WTC11 (cell line): ENCODE measurements around the gene MAP3K21. TPM values are rescaled to one million over a fixed set of nuclear protein-coding genes. Genes with fewer than 3 reads are reported as not detected.

Experiments used
- ATAC-seq: fragments of 200-7000 bp; cut with Tn5 transposase; 2 replicates; pipeline ENCODE4 v1.10.0; 2021; ENCODE audit warnings: mild to moderate bottlenecking, moderate library complexity
- CTCF ChIA-PET: fragments of 300-600 bp; sonication (Branson Sonifier 250); formaldehyde crosslinking; loops from one replicate; lab custom pipeline; 2021; ENCODE audit warnings: antibody characterized with exemption; lab: Charles Lee
- POLR2A ChIA-PET: fragments of 350-600 bp; sonication (Branson Sonifier 250); formaldehyde crosslinking; loops from one replicate; lab custom pipeline; 2021; ENCODE audit warnings: antibody characterized with exemption; lab: Charles Lee
- DNase-seq: peaks from one replicate; pipeline ENCODE4 v3.0.0; 2021; ENCODE audit warnings: low spot score
- H3K27ac Mint-ChIP-seq: 2 replicates; pipeline ENCODE4 v1.8.0; 2021; ENCODE audit warnings: mixed read lengths
- H3K27me3 Mint-ChIP-seq: 2 replicates; pipeline ENCODE4 v1.8.0; 2021; ENCODE audit warnings: low read depth, mild to moderate bottlenecking, moderate library complexity, mixed read lengths
- H3K36me3 Mint-ChIP-seq: 2 replicates; pipeline ENCODE4 v1.8.0; 2021; ENCODE audit warnings: mixed read lengths
- H3K4me1 Mint-ChIP-seq: 2 replicates; pipeline ENCODE4 v1.8.0; 2022; ENCODE audit warnings: mixed read lengths
- H3K4me3 Mint-ChIP-seq: 2 replicates; pipeline ENCODE4 v1.8.0; 2021; ENCODE audit warnings: mild to moderate bottlenecking, moderate library complexity, mixed read lengths
- H3K9me3 Mint-ChIP-seq: 2 replicates; pipeline ENCODE4 v1.8.0; 2021; ENCODE audit warnings: mixed read lengths
- CREB1 ChIP-seq: sonication (generic); formaldehyde crosslinking; IDR thresholded peaks from 2 replicates; pipeline ENCODE4 v1.8.0; 2023; ENCODE audit warnings: mild to moderate bottlenecking, missing genetic modification reagents
- FOXP1 ChIP-seq: sonication (generic); formaldehyde crosslinking; IDR thresholded peaks from 2 replicates; pipeline ENCODE4 v1.8.0; 2022; ENCODE audit warnings: missing genetic modification reagents, mild to moderate bottlenecking, moderate library complexity, borderline replicate concordance
- GABPB1 ChIP-seq: sonication (generic); formaldehyde crosslinking; IDR thresholded peaks from 2 replicates; pipeline ENCODE4 v1.8.1; 2023; ENCODE audit warnings: mild to moderate bottlenecking, missing genetic modification reagents
- JUN ChIP-seq: sonication (generic); formaldehyde crosslinking; IDR thresholded peaks from 2 replicates; pipeline ENCODE4 v1.8.0; 2023; ENCODE audit warnings: mild to moderate bottlenecking, missing genetic modification reagents
- NFATC4 ChIP-seq: fragments of 250-450 bp; sonication (Bioruptor Pico); IDR thresholded peaks from 2 replicates; pipeline ENCODE4 v1.9.0; 2021; ENCODE audit warnings: mild to moderate bottlenecking
- NFE2L1 ChIP-seq: sonication (generic); formaldehyde crosslinking; IDR thresholded peaks from 2 replicates; pipeline ENCODE4 v1.8.1; 2023; ENCODE audit warnings: missing genetic modification reagents
- NFYB ChIP-seq: sonication (generic); formaldehyde crosslinking; conservative IDR thresholded peaks from 2 replicates; pipeline ENCODE4 v1.8.0; 2022; ENCODE audit warnings: low read depth, missing genetic modification reagents
- NR2C2 ChIP-seq: sonication (generic); formaldehyde crosslinking; IDR thresholded peaks from 2 replicates; pipeline ENCODE4 v1.8.0; 2022; ENCODE audit warnings: mild to moderate bottlenecking, missing genetic modification reagents
- PRRX2 ChIP-seq: fragments of 250-450 bp; sonication (Bioruptor Pico); IDR thresholded peaks from 2 replicates; pipeline ENCODE4 v1.8.0; 2021; ENCODE audit warnings: mild to moderate bottlenecking
- SMAD4 ChIP-seq: sonication (generic); formaldehyde crosslinking; IDR thresholded peaks from 2 replicates; pipeline ENCODE4 v1.8.0; 2022; ENCODE audit warnings: mild to moderate bottlenecking, missing genetic modification reagents
- TEAD4 ChIP-seq: sonication (generic); formaldehyde crosslinking; IDR thresholded peaks from 2 replicates; pipeline ENCODE4 v1.8.0; 2022; ENCODE audit warnings: mild to moderate bottlenecking, missing genetic modification reagents
- ZNF232 ChIP-seq: sonication (generic); formaldehyde crosslinking; IDR thresholded peaks from 2 replicates; pipeline ENCODE4 v1.8.0; 2022; ENCODE audit warnings: mild to moderate bottlenecking, missing genetic modification reagents
- ZNF416 ChIP-seq: fragments of 250-450 bp; sonication (Bioruptor Pico); IDR thresholded peaks from 2 replicates; pipeline ENCODE4 v1.9.0; 2021; ENCODE audit warnings: mild to moderate bottlenecking, inconsistent platforms
- ZNF423 ChIP-seq: fragments of 250-450 bp; sonication (Bioruptor Pico); IDR thresholded peaks from 2 replicates; pipeline ENCODE4 v2.1.2; 2022; ENCODE audit warnings: mild to moderate bottlenecking, moderate library complexity
- total RNA-seq: library from RNA; stranded (reverse); gene quantifications from 3 replicates; pipeline ENCODE4 v1.2.3, GENCODE V29; 2021
- TF ChIP-seq, protein P1 (sequence below): sonication (generic); formaldehyde crosslinking; IDR thresholded peaks from 2 replicates; pipeline ENCODE4 v1.8.1; 2022; ENCODE audit warnings: mild to moderate bottlenecking, missing genetic modification reagents, moderate library complexity, borderline replicate concordance
- TF ChIP-seq, protein P2 (sequence below): sonication (generic); formaldehyde crosslinking; IDR thresholded peaks from 2 replicates; pipeline ENCODE4 v1.8.0; 2022; ENCODE audit warnings: mild to moderate bottlenecking, missing genetic modification reagents
- TF ChIP-seq, protein P3 (sequence below): fragments of 250-450 bp; sonication (Bioruptor Pico); conservative IDR thresholded peaks from 2 replicates; pipeline ENCODE4 v1.9.0; 2021; ENCODE audit warnings: mild to moderate bottlenecking
- TF ChIP-seq, protein P4 (sequence below): fragments of 250-450 bp; sonication (Bioruptor Pico); IDR thresholded peaks from 2 replicates; pipeline ENCODE4 v1.9.0; 2021; ENCODE audit warnings: mild to moderate bottlenecking, borderline replicate concordance
- TF ChIP-seq, protein P5 (sequence below): fragments of 250-450 bp; sonication (Bioruptor Pico); IDR thresholded peaks from 2 replicates; pipeline ENCODE4 v1.9.0; 2021; ENCODE audit warnings: moderate library complexity, mild to moderate bottlenecking, inconsistent platforms, borderline replicate concordance
- TF ChIP-seq, protein P6 (sequence below): sonication (generic); formaldehyde crosslinking; IDR thresholded peaks from 2 replicates; pipeline ENCODE4 v1.8.0; 2023; ENCODE audit warnings: mild to moderate bottlenecking, missing genetic modification reagents
- TF ChIP-seq, protein P7 (sequence below): fragments of 200-600 bp; IDR thresholded peaks from 2 replicates; pipeline ENCODE4 v1.8.0; 2022; ENCODE audit warnings: antibody characterized with exemption
- TF ChIP-seq, protein P8 (sequence below): sonication (generic); formaldehyde crosslinking; IDR thresholded peaks from 2 replicates; pipeline ENCODE4 v1.8.1; 2022; ENCODE audit warnings: mild to moderate bottlenecking, moderate library complexity, missing genetic modification reagents

The MAP3K21 gene
- total RNA-seq, 1 experiment from 2014 or later: 24.0 TPM

DNA sequence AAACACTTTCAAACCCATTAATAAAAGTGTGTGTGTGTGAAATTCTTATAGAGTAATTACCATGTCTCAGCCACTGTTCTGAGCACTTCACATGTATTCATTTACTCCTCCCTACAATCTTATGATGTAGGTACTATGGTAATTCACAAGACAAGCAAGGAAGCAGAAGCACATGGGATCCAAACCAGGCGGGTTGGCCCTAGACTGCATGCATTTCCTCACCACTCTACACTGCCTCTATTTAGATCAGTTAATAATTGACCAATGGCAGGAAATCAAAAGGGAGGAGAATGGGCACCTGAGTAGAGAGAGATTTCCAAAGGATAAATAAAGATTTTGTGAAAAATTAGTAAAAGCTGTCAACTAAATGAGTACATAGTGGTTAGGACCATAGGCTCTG, 15.7 kb downstream of the MAP3K21 start:
- TF ChIP-seq, protein P1, sequence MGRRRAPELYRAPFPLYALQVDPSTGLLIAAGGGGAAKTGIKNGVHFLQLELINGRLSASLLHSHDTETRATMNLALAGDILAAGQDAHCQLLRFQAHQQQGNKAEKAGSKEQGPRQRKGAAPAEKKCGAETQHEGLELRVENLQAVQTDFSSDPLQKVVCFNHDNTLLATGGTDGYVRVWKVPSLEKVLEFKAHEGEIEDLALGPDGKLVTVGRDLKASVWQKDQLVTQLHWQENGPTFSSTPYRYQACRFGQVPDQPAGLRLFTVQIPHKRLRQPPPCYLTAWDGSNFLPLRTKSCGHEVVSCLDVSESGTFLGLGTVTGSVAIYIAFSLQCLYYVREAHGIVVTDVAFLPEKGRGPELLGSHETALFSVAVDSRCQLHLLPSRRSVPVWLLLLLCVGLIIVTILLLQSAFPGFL (CRISPR knock-in tag): no peak
- TF ChIP-seq ZNF416 (no peak), NFATC4 (CRISPR knock-in tag) (no peak)
- TF ChIP-seq, protein P2, sequence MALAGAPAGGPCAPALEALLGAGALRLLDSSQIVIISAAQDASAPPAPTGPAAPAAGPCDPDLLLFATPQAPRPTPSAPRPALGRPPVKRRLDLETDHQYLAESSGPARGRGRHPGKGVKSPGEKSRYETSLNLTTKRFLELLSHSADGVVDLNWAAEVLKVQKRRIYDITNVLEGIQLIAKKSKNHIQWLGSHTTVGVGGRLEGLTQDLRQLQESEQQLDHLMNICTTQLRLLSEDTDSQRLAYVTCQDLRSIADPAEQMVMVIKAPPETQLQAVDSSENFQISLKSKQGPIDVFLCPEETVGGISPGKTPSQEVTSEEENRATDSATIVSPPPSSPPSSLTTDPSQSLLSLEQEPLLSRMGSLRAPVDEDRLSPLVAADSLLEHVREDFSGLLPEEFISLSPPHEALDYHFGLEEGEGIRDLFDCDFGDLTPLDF (CRISPR knock-in tag): no peak
- H3K4me1 Mint-ChIP-seq: peaks cover 22% of the 10 kb centered on the region
- DNase-seq (no peak), ATAC-seq (no peak)
- CTCF ChIA-PET: no interaction called here
- H3K4me3 Mint-ChIP-seq: no peak overlapping the region
- H3K27me3 Mint-ChIP-seq: no peaks in the 10 kb centered on the region
- peaks cover 25% of the 10 kb centered on the region for H3K9me3 Mint-ChIP-seq
- POLR2A ChIA-PET: no interaction called here
- no peak overlapping the region for H3K27ac Mint-ChIP-seq
- H3K36me3 Mint-ChIP-seq: peaks cover 36% of the 10 kb centered on the region

DNA sequence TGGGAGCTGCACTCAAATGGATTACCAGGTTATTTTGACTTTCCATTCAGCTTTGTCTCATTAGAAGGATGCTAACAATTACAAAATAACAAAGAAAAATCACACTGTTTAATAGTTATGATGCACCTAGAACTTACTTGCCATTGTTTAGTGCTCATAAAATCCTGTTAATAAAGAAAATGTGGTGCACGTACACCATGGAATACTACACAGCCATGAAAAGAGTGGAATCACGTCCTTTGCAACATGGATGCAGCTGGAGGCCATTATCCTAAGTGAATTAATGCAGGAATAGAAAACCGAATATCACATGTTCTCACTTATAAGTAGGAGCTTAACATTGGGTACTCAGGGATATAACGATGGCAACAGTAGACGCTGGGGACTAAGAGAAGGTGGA, 19.8 kb downstream of the MAP3K21 start:
- H3K4me1 Mint-ChIP-seq: peaks cover 12% of the 10 kb centered on the region
- ChIA-PET POLR2A (no interaction called here), CTCF (no interaction called here)

More for the DNA sequence above, 19.8 kb downstream of the MAP3K21 start:
- Mint-ChIP-seq H3K4me3 (no peak overlapping the region), H3K9me3 (peaks cover 25% of the 10 kb centered on the region), H3K36me3 (peaks cover 41% of the 10 kb centered on the region), H3K27ac (no peak overlapping the region), H3K27me3 (no peaks in the 10 kb centered on the region)
- DNase-seq: no peak
- TF ChIP-seq, protein P3, sequence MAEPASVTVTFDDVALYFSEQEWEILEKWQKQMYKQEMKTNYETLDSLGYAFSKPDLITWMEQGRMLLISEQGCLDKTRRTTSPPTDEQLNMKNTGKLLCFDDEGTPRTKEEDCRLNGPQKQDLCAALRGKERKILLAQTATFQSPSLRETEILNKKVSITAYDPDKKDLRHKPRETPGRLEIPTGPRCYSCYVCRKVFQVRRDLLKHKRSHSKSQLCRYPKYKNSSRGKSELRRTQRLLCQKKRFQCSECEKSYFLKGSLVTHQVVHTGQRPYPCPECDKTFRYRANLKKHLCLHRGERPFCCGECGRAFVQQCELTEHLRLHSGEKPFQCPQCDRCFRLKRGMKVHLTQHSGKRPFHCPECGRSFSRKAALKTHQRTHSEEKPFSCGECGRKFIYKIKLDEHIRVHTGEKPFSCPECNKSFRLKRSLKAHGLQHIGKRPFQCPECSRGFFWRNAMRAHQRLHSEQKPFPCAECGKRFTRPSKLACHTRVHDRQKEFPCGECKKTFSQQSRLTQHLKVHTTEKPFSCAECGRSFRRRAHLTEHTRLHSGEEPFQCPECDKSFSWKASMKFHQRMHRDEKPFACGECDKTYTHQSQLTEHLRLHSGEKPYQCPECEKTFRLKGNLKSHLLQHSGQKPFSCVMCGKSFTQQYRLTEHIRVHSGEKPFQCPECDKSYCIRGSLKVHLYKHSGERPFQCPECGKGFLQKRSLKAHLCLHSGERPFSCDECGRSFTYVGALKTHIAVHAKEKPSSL (CRISPR knock-in tag): no peak
- TF ChIP-seq, protein P4, sequence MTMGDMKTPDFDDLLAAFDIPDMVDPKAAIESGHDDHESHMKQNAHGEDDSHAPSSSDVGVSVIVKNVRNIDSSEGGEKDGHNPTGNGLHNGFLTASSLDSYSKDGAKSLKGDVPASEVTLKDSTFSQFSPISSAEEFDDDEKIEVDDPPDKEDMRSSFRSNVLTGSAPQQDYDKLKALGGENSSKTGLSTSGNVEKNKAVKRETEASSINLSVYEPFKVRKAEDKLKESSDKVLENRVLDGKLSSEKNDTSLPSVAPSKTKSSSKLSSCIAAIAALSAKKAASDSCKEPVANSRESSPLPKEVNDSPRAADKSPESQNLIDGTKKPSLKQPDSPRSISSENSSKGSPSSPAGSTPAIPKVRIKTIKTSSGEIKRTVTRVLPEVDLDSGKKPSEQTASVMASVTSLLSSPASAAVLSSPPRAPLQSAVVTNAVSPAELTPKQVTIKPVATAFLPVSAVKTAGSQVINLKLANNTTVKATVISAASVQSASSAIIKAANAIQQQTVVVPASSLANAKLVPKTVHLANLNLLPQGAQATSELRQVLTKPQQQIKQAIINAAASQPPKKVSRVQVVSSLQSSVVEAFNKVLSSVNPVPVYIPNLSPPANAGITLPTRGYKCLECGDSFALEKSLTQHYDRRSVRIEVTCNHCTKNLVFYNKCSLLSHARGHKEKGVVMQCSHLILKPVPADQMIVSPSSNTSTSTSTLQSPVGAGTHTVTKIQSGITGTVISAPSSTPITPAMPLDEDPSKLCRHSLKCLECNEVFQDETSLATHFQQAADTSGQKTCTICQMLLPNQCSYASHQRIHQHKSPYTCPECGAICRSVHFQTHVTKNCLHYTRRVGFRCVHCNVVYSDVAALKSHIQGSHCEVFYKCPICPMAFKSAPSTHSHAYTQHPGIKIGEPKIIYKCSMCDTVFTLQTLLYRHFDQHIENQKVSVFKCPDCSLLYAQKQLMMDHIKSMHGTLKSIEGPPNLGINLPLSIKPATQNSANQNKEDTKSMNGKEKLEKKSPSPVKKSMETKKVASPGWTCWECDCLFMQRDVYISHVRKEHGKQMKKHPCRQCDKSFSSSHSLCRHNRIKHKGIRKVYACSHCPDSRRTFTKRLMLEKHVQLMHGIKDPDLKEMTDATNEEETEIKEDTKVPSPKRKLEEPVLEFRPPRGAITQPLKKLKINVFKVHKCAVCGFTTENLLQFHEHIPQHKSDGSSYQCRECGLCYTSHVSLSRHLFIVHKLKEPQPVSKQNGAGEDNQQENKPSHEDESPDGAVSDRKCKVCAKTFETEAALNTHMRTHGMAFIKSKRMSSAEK (CRISPR knock-in tag): no peak
- TF ChIP-seq, protein P5, sequence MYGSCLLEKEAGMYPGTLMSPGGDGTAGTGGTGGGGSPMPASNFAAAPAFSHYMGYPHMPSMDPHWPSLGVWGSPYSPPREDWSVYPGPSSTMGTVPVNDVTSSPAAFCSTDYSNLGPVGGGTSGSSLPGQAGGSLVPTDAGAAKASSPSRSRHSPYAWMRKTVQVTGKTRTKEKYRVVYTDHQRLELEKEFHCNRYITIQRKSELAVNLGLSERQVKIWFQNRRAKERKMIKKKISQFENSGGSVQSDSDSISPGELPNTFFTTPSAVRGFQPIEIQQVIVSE (CRISPR knock-in tag): no peak
- TF ChIP-seq PRRX2: no peak
- TF ChIP-seq, protein P6, sequence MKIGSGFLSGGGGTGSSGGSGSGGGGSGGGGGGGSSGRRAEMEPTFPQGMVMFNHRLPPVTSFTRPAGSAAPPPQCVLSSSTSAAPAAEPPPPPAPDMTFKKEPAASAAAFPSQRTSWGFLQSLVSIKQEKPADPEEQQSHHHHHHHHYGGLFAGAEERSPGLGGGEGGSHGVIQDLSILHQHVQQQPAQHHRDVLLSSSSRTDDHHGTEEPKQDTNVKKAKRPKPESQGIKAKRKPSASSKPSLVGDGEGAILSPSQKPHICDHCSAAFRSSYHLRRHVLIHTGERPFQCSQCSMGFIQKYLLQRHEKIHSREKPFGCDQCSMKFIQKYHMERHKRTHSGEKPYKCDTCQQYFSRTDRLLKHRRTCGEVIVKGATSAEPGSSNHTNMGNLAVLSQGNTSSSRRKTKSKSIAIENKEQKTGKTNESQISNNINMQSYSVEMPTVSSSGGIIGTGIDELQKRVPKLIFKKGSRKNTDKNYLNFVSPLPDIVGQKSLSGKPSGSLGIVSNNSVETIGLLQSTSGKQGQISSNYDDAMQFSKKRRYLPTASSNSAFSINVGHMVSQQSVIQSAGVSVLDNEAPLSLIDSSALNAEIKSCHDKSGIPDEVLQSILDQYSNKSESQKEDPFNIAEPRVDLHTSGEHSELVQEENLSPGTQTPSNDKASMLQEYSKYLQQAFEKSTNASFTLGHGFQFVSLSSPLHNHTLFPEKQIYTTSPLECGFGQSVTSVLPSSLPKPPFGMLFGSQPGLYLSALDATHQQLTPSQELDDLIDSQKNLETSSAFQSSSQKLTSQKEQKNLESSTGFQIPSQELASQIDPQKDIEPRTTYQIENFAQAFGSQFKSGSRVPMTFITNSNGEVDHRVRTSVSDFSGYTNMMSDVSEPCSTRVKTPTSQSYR (CRISPR knock-in tag): no peak
- TF ChIP-seq, protein P7, sequence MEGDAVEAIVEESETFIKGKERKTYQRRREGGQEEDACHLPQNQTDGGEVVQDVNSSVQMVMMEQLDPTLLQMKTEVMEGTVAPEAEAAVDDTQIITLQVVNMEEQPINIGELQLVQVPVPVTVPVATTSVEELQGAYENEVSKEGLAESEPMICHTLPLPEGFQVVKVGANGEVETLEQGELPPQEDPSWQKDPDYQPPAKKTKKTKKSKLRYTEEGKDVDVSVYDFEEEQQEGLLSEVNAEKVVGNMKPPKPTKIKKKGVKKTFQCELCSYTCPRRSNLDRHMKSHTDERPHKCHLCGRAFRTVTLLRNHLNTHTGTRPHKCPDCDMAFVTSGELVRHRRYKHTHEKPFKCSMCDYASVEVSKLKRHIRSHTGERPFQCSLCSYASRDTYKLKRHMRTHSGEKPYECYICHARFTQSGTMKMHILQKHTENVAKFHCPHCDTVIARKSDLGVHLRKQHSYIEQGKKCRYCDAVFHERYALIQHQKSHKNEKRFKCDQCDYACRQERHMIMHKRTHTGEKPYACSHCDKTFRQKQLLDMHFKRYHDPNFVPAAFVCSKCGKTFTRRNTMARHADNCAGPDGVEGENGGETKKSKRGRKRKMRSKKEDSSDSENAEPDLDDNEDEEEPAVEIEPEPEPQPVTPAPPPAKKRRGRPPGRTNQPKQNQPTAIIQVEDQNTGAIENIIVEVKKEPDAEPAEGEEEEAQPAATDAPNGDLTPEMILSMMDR: no peak
- TF ChIP-seq JUN: no peak
- TF ChIP-seq FOXP1 (CRISPR knock-in tag): no peak
- no peak for TF ChIP-seq NFE2L1 (CRISPR knock-in tag)
- TF ChIP-seq NR2C2 (CRISPR knock-in tag): no peak
- TF ChIP-seq, protein P8, sequence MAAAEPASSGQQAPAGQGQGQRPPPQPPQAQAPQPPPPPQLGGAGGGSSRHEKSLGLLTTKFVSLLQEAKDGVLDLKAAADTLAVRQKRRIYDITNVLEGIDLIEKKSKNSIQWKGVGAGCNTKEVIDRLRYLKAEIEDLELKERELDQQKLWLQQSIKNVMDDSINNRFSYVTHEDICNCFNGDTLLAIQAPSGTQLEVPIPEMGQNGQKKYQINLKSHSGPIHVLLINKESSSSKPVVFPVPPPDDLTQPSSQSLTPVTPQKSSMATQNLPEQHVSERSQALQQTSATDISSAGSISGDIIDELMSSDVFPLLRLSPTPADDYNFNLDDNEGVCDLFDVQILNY (CRISPR knock-in tag): no peak
- TF ChIP-seq ZNF232 (CRISPR knock-in tag): no peak
- no peak for TF ChIP-seq ZNF423 (CRISPR knock-in tag)
- no peak for TF ChIP-seq CREB1 (CRISPR knock-in tag)
- TF ChIP-seq GABPB1 (CRISPR knock-in tag): no peak
- no peak for TF ChIP-seq SMAD4 (CRISPR knock-in tag)
- TF ChIP-seq TEAD4 (CRISPR knock-in tag): no peak
- TF ChIP-seq NFYB (CRISPR knock-in tag): no peak
- ATAC-seq: no peak
